HG03066 (cell line): ENCODE measurements around the gene TEC.

Experiments
- ATAC-seq: cut with Tn5 transposase; IDR thresholded peaks from one replicate; pipeline ENCODE4 v1.9.1; 2021; ENCODE audit warnings: low read depth; ENCODE audit not compliant: unreplicated experiment

Gene TEC

DNA sequence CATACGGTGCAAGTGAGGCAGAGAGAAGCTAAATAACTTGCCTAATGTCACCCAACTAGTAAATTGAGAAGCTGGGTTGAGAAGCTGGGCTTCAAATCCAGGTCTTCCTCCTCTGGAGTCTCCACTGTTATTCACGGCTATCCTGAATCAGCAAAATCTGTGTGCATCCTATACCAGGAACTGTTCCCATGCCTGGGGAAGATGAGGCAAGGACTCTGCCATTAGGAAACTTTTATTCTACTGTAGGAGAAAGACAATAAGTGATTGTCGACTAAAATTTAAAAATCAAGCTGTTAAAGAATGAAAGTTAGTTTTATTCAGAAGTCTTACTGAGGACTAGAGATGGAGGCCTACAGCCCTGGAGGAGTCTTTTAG, 872 bp upstream of the TEC start:
- no peak for ATAC-seq

DNA sequence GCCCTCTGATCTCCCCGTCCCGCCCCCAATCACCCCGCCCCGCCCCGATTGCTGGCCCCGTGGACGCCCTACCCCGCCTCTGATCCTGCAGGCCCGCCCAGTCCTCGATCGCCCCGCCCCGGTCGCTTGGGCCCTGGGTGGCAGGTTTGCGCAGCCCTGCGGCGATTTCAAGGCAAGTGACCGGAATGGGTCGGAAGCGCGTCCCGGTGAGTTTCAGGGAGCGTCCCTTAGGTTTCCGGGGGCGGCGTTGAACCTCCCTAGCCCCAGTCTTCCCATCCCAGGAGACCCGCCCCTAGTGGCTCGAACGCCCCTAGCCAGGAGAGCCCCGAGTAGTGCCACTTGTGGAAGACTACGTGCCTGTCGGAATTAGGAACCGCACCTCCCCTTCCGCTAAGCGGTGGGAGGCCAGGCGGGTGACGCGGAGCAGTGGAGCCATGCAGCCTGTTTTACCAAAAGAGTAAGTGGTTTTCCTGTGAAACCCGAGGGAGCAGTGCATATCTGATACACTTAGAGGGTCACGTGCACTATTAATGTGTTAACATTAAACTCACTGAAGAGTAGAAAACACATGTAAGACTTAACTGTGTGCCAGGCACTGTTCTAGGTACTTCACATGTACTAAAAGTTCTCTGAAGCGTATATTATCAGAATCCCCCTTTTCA, 354 bp upstream of the TEC start:
- ATAC-seq: peak; percentile 72

DNA sequence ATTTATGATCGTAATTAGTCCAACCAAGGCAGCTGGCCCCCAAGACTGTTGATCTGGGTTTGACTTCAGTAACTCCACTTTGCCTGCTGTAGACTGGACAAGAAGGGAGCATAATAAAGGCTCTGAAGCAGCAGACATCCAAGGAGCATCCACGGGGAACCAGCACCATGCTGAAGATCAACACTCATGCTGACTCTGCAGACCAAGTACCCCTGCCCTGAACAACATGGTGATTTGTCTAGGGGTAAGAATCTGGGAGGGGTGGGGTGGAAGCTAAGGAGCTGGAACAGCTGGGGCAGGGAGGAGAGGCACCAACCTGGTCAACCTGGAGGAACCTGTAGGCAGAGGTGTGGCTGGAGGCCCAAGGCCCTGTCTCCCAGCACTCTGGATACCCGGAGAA, 2.1 kb downstream of the TEC start:
- no peak for ATAC-seq

DNA sequence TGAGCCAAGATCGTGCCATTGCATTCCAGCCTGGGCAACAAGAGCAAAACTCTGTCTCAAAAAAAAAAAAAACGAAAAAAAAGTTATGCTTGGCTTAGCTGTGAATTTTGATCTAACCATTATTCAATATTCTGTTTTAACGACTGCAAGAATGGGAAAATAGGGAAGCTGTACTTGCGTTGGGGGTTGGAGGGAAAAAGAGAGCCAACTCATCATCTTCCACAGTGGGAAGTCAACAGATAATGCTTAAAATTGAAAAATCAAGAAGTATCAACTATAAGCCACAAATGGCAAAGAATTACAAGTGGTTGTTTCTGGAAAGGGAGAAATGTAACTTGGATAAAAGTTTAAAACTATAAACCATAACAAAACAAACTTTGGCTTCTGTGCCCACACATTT, 2.9 kb downstream of the TEC start:
- no peak for ATAC-seq

GRCh38 chr4:48262926-48263325, 6.7 kb downstream of the TEC start:
- no peak for ATAC-seq

DNA sequence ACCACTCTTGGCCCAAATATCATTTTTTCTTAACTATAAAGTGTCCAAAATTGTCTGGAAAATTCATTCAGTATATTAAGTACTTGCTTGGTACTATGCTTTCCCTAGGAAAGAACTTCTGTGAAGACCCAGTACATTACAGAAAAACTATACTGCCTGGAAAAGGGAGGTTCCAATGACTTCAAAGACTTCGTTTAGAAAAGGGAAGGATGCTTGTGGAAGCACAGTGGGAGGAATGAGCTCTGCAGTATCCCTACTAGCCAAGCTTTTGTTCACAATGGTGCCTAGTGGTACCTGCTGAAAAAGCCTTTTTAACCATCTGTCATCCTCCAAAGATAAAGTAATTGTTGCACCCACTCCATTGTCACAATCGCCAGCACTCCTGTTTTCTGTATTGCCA, 7.2 kb downstream of the TEC start:
- no peak for ATAC-seq

- no peak for ATAC-seq
Observed at GRCh38 chr4:48261281-48261680, 8.4 kb downstream of the TEC start.

DNA sequence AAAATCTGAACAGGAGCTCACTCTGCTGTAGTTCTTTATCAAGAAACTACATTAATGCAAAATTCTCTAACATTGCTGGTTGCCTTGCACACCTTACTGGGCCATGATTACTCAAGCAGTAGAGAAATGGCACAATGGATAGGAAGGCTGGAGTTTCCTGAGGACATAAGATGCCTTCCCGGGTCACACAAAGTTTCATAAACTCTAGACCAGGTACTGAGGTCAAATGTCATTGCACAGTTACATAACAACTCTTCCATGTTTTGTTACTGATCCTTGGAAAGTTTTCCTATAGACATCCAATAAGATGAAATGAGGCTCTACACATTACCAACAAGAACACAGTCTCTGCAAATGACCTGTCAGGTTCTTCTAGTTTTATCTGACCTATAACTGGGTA, 9.9 kb downstream of the TEC start:
- no peak for ATAC-seq

GRCh38 chr4:48258845-48259397, 10.7 kb downstream of the TEC start:
- ATAC-seq: no peak

DNA sequence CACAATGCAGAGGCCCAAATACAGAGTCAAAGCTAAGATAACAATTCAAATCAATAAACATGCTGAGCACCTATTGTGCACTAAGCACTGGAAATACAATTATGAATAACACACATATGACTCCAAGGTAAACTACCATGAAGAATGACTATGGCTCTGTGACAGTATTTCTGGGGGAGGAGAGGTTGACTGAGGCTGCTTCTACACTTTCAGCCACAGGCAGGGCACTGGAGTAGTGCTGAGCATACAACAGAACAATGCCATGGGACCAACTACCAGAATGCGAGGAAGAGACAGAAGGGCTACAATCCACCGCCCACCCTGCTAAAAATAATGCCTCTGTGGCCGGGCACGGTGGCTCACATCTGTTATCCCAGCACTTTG, 13.7 kb downstream of the TEC start:
- no peak for ATAC-seq

DNA sequence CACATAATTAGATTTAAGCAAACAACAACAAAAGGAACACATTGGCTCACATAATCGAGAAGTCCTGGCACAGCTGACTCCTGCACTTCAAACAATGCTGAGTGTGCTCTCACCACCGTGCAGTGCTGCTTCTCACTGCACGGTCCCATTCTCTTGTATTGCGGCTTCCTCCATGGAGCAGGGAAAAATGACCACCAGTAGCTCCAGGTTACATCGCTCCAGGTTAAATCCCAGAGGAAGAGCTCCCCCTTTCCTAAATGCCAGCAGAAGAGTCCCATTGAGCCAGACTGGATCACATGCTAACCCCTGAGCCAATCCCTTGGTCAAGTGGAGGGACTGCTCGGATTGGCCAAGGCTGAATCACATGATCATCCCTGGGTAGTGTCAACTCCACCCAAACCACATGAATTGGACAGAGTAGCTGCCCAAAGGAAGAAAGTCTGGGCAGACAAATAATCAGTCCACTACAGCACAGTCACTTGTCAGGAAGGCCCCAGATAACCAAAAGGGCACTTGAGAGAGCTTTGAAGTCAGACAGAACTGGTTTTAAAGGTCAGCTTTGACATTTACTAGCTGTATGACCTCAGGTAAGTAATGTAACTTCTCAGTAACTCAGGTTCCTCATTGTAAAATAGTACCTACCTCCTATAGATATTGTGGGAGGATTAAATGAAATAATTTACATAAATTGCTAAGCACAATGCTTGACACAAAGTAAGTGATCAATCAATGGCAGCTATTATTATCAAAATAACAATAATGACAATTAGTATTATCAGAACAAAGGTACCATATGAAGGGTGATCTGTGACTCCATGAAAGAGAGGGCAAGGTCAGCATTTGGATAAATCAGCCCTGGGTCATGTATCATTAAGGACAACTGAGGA, 14.3 kb downstream of the TEC start:
- no peak for ATAC-seq

GRCh38 chr4:48254381-48255071, 15.1 kb downstream of the TEC start:
- ATAC-seq: no peak

DNA sequence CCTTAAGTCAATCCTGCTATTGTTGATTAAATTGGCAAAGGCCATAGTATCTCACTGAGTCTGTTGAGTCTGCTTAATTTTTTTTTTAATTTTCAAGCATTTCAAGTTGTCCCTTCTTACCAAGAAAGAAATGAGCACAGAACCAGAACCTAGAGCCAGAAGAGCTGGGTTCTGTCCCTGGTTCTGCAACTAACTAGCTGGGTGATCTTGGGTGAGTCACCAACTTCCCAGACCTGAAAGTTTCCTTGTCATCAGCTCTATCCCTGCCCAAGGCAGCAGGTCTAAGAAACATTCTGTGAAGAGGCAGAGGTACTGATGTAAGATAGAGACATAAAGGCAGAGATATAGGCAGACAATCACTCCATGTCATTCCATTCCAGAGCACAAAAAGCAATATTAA, 17.3 kb downstream of the TEC start:
- no peak for ATAC-seq

DNA sequence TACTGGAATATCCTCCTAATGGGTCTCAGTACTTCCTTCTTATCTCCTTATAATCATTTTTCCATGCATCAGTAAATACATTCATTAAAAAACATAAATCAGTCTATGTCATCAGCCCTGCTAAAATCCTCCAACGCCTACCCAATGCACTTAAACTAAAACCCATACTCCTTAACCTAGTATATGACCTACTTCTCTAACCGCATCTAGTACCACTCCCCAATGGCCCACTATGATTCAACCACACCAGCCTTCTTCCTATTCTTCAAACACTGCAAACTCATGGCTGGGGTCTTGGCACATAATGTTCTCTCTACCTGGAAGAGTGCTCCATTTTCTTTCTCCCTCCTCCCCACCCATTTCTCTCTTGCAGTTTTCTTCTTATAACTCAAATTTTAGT, 18.7 kb downstream of the TEC start:
- ATAC-seq: no peak

DNA sequence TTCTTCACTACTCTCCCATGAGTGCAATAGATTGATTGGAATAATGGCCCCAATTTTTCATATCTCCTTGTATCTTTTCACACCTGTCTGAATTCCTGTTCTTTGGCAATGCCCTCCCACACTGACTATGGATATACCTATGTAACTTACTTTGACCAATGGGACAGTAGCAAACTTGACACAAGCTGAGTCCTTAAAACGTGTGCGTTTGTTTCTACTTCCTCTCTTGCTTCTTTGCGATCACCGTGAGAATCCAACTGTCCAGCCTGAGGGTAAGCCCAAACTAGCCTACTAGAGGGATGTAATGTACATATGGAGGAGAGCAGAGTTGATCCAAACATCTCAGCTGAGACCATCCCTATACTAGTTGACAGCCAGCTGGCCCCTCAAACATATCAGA, 19.3 kb downstream of the TEC start:
- ATAC-seq: no peak

- no peak for ATAC-seq
Observed at GRCh38 chr4:48249378-48249777, 20.3 kb downstream of the TEC start.

GRCh38 chr4:48248559-48248953, 21.1 kb downstream of the TEC start:
- ATAC-seq: no peak

- ATAC-seq: peak; percentile 41
Observed at GRCh38 chr4:48247878-48248558, 21.6 kb downstream of the TEC start.

- ATAC-seq: peak; percentile 59
Observed at GRCh38 chr4:48247142-48247877, 22.3 kb downstream of the TEC start.

GRCh38 chr4:48244665-48245064, 25.0 kb downstream of the TEC start:
- ATAC-seq: no peak
